Activated CD8-positive, alpha-beta T cell treated with anti-CD3 and anti-CD28 coated beads for 36 hours (primary cell): ENCODE measurements around the gene SP7. TPM values are rescaled to one million over a fixed set of nuclear protein-coding genes. Genes with fewer than 3 reads are reported as not detected.
"Not testable (repeated sequence)": the region's sequence is repeated elsewhere in the genome, so short reads cannot be mapped to it uniquely, and the experiment has no call there.

Source experiments
- ATAC-seq: fragments of 200-7000 bp; cut with Tn5 transposase; one replicate; pipeline ENCODE4 v1.10.0; 2021; ENCODE audit warnings: mild to moderate bottlenecking, moderate library complexity
- CTCF ChIA-PET: fragments of 350-600 bp; sonication (Branson Sonifier 250); formaldehyde crosslinking; loops from one replicate; lab custom pipeline; 2021; ENCODE audit warnings: antibody characterized with exemption; lab: Charles Lee
- POLR2A ChIA-PET: fragments of 350-600 bp; sonication (Branson Sonifier 250); formaldehyde crosslinking; loops from one replicate; lab custom pipeline; 2021; ENCODE audit warnings: antibody characterized with exemption; lab: Charles Lee
- DNase-seq: peaks from one replicate; pipeline ENCODE4 v3.0.0-alpha.2; 2020
- H3K27ac Mint-ChIP-seq: one replicate; pipeline ENCODE4 v1.8.0; 2021; ENCODE audit warnings: mild to moderate bottlenecking, mixed read lengths
- H3K27me3 Mint-ChIP-seq: one replicate; pipeline ENCODE4 v1.8.0; 2021; ENCODE audit warnings: mixed read lengths
- H3K36me3 Mint-ChIP-seq: one replicate; pipeline ENCODE4 v1.8.0; 2021; ENCODE audit warnings: low read depth, mixed read lengths
- H3K4me1 Mint-ChIP-seq: one replicate; pipeline ENCODE4 v1.8.0; 2021; ENCODE audit warnings: low read depth, mixed read lengths
- H3K4me3 Mint-ChIP-seq: one replicate; pipeline ENCODE4 v1.8.0; 2021; ENCODE audit warnings: mild to moderate bottlenecking, moderate library complexity, mixed read lengths
- H3K9me3 Mint-ChIP-seq: one replicate; pipeline ENCODE4 v1.8.0; 2021; ENCODE audit warnings: mixed read lengths
- intact Hi-C: fragments of 100-400 bp; cut with micrococcal nuclease; formaldehyde crosslinking; loops from one replicate; pipeline ENCODE4 v1.10.0; 2022
- total RNA-seq, 2 experiments: library from RNA; stranded (reverse); gene quantifications; one replicate each; pipeline ENCODE4 v1.2.3, GENCODE V29; 2021
- TF ChIP-seq, protein P1 (sequence below): fragments of 200-600 bp; IDR thresholded peaks from one replicate; pipeline ENCODE4 v1.8.0; 2022; ENCODE audit warnings: antibody characterized with exemption, mild to moderate bottlenecking

SP7 gene
- total RNA-seq, 2 experiments from 2014 or later, result not detected

DNA sequence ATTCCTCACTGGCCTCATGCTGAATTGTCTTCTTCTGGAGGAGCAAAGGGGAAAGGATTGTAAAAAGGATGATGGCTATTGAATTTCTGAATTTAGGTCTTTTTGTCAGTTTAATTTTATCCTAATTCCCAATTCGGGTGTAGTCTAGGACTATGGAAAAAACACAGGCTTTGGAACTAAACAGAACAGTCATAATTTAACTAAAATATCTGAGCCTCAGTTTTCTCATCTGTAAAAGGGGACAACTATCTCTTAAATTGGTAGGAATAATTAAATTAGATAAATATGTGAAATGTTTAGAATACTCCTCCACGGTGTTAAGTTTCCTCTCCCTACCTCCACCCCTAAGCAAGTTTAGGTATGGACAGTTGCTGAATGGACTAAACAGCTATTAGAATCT lies 40.6 kb upstream of the SP7 start:
- TF ChIP-seq, protein P1, sequence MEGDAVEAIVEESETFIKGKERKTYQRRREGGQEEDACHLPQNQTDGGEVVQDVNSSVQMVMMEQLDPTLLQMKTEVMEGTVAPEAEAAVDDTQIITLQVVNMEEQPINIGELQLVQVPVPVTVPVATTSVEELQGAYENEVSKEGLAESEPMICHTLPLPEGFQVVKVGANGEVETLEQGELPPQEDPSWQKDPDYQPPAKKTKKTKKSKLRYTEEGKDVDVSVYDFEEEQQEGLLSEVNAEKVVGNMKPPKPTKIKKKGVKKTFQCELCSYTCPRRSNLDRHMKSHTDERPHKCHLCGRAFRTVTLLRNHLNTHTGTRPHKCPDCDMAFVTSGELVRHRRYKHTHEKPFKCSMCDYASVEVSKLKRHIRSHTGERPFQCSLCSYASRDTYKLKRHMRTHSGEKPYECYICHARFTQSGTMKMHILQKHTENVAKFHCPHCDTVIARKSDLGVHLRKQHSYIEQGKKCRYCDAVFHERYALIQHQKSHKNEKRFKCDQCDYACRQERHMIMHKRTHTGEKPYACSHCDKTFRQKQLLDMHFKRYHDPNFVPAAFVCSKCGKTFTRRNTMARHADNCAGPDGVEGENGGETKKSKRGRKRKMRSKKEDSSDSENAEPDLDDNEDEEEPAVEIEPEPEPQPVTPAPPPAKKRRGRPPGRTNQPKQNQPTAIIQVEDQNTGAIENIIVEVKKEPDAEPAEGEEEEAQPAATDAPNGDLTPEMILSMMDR, result no peak
- Mint-ChIP-seq H3K4me1 (peaks cover 28% of the 10 kb centered on the region), H3K27ac (no peak overlapping the region), H3K9me3 (no peaks in the 10 kb centered on the region), H3K36me3 (peaks cover 7% of the 10 kb centered on the region), H3K4me3 (no peak overlapping the region), H3K27me3 (no peaks in the 10 kb centered on the region)
- ATAC-seq, result no peak
- POLR2A ChIA-PET, result interaction anchor here (0.7 kb wide), 2 partner anchors 78 to 278 kb away, joined by 3 read pairs; no protein-coding TSS in a partner anchor
- intact Hi-C loops, result no loop called here
- CTCF ChIA-PET, result interaction anchor here (1.3 to 3.3 kb wide), 3 partner anchors 24 to 53 kb away, joined by 3 to 21 read pairs (median 4); no protein-coding TSS in a partner anchor
- no peak for DNase-seq

DNA sequence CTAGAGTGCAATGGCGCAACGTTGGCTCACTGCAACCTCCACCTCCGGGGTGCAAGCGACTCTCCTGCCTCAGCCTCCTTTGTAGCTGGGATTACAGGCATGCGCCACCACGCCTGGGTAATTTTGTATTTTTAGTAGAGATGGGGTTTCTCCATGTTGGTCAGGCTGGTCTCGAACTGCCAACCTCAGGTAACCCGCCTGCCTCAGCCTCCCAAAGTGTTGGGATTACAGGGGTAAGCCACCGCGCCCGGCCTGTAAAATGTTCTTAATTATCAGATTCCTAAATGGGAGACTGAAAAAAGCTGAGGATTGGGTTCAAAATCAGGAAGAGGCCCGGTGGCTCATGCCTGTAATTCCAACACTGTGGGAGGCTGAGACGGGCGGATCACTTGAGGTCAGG lies 38.1 kb upstream of the SP7 start:
- not testable (repeated sequence) for ATAC-seq

DNA sequence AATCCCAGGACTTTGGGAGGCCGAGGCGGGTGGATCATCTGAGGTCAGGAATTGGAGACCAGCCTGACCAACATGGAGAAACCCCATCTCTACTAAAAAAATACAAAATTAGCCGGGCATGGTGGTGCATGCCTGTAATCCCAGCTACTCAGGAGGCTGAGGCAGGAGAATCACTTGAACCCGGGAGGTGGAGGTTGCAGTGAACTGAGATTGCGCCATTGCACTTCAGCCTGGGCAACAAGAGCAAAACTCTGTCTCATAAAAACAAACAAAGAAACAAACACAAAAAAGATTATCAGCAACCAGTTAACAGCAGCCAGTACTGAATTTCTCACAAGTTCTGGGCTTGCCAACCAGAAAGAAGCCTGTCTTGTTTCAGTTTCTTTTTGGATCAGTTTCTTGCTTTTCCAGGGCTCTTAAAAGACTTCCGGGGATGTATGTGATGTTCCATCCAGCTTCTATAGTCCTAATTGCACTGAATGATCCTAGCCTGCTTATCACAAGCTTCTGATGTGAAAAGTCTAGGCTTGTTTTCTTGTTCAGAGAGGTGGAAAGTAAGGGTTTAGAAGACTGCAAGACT lies 37.5 kb upstream of the SP7 start:
- ATAC-seq, DNase-seq, H3K9me3 Mint-ChIP-seq, H3K27me3 Mint-ChIP-seq, H3K4me3 Mint-ChIP-seq, intact Hi-C loops, H3K36me3 Mint-ChIP-seq: not testable (repeated sequence)
- ChIA-PET POLR2A (interaction anchor here (0.6 to 1.6 kb wide), 4 partner anchors 108 to 1215 kb away, joined by 3 to 5 read pairs (median 3); no protein-coding TSS in a partner anchor), CTCF (interaction anchor here (2.4 kb wide), 1 partner anchor 47 kb away, joined by 9 read pairs; no protein-coding TSS in a partner anchor)
- Mint-ChIP-seq H3K27ac (peak overlapping the region; percentile 44), H3K4me1 (peaks cover 28% of the 10 kb centered on the region)

More for the DNA sequence above, 38.1 kb upstream of the SP7 start:
- H3K4me3 Mint-ChIP-seq, H3K36me3 Mint-ChIP-seq, intact Hi-C loops, H3K27me3 Mint-ChIP-seq, H3K9me3 Mint-ChIP-seq, DNase-seq: not testable (repeated sequence)
- peaks cover 29% of the 10 kb centered on the region for H3K4me1 Mint-ChIP-seq
- ChIA-PET CTCF (interaction anchor here (2.2 to 2.4 kb wide), 2 partner anchors 22 to 47 kb away, joined by 7 to 9 read pairs; no protein-coding TSS in a partner anchor), POLR2A (interaction anchor here (0.6 to 1.6 kb wide), 3 partner anchors 107 to 1215 kb away, joined by 3 to 5 read pairs (median 3); no protein-coding TSS in a partner anchor)
- H3K27ac Mint-ChIP-seq, result peak overlapping the region; percentile 44

DNA sequence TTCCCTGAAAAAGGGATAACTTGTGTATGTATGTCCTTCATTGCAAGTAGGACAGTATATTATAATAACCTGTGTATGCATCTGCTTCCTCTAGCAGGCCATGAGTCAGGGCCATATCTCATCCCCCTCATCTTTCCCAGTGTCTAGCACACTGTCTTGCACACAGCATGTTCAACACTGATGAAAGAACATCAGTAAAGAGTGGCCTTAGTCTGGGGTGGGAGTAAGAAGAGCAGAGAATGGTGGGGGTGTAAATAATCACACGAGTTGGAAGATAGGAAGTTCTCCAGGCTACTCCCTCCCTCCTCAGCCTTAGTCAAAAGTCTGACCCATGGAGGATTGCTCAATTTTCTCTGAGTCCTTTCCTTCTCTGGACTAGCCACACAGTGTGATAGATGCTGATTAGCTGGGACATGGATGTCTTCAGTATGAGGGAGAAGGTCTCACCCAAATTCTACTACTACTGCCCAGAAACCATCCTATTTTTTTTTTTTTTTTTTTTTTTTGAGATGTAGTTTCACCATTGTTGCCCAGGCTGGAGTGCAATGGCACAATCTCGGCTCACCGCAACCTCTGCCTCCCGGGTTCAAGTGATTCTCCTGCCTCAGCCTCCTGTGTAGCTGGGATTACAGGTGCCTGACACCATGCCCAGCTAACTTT lies 29.2 kb upstream of the SP7 start:
- H3K4me1 Mint-ChIP-seq, result peaks cover 13% of the 10 kb centered on the region
- intact Hi-C loops, result no loop called here
- ATAC-seq (peak; percentile 61), DNase-seq (no peak)
- H3K36me3 Mint-ChIP-seq, result no peaks in the 10 kb centered on the region
- peak overlapping the region; percentile 83 for H3K27ac Mint-ChIP-seq
- TF ChIP-seq, protein P1, result no peak
- CTCF ChIA-PET, result interaction anchor here (1.0 to 2.3 kb wide), 5 partner anchors 9 to 56 kb away, joined by 3 to 13 read pairs (median 5); no protein-coding TSS in a partner anchor
- H3K9me3 Mint-ChIP-seq, result no peaks in the 10 kb centered on the region
- POLR2A ChIA-PET, result interaction anchor here (0.7 kb wide), 1 partner anchor 17 kb away, joined by 3 read pairs; no protein-coding TSS in a partner anchor
- no peak overlapping the region for H3K4me3 Mint-ChIP-seq
- no peaks in the 10 kb centered on the region for H3K27me3 Mint-ChIP-seq

DNA sequence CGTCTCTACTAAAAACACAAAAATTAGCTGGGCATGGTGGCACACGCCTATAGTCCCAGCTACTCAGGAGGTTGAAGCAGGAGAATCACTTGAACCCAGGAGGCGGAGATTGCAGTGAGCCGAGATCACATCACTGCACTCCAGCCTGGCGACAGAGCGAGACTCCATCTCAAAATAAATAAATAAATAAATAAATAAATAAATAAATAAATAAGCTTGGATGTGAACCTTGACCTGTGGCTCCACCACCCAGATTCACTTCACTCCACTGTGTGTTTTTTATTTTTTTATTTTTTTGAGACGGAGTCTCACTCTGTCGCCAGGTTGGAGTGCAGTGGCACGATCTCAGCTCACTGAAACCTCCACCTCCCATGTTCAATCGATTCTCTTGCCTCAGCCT lies 25.5 kb upstream of the SP7 start:
- H3K27ac Mint-ChIP-seq, H3K9me3 Mint-ChIP-seq, H3K4me3 Mint-ChIP-seq, ATAC-seq, DNase-seq, H3K4me1 Mint-ChIP-seq, H3K36me3 Mint-ChIP-seq, H3K27me3 Mint-ChIP-seq, intact Hi-C loops: not testable (repeated sequence)
- CTCF ChIA-PET, result interaction anchor here (0.8 to 1.9 kb wide), 4 partner anchors 9 to 147 kb away, joined by 3 to 19 read pairs (median 3); no protein-coding TSS in a partner anchor
- POLR2A ChIA-PET, result interaction anchor here (0.7 kb wide), 1 partner anchor 26 kb away, joined by 3 read pairs; no protein-coding TSS in a partner anchor

DNA sequence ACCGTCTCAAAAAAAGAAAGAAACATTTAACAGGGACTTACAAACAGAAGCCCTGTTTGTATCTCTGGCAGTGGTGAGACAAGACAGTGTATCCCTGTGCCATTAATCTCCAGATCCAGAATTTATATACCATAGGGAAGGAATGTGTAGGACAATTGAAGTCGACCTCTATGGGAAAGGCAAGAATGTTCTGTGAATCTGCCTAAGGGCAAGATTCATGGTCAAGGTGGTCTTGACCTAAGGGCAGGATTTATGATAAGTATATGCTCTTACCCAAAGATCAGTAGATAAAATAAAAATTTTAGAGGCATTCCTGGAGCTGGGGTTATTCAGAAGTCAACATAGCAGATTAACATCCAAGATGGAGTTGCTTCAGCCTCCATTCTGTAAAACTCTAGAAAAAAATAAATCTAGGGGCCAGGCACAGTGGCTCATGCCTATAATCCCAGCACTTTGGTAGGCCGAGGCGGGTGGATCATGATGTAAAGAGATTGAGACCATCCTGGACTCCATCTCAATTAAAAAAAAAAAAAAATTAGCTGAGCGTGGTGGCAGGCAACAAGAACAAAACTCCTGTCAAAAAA lies 22.8 kb upstream of the SP7 start:
- ChIA-PET POLR2A (interaction anchor here (0.7 kb wide), 1 partner anchor 90 kb away, joined by 3 read pairs; no protein-coding TSS in a partner anchor), CTCF (interaction anchor here (10.0 kb wide), 1 partner anchor 64 kb away, joined by 187 read pairs; the partner anchor contains the start of gene AMHR2)
- intact Hi-C loops, result loop anchor here (10.0 kb wide), 1 partner anchor 146 kb away; the partner anchor contains the start of genes NPFF and TARBP2
- TF ChIP-seq, protein P1, result no peak
- Mint-ChIP-seq H3K4me1 (no peaks in the 10 kb centered on the region), H3K27ac (no peak overlapping the region), H3K9me3 (no peaks in the 10 kb centered on the region), H3K36me3 (no peaks in the 10 kb centered on the region), H3K4me3 (no peak overlapping the region), H3K27me3 (no peaks in the 10 kb centered on the region)
- DNase-seq, result no peak
- ATAC-seq, result no peak
